Measurements from ENCODE around the gene QKI.

- TF ChIP-seq EZH2 (optimal IDR thresholded peaks at IDR 0.05; ENCODE audit: low read depth, low read length) (no peak), CTCF (IDR thresholded peaks at IDR 0.05; ENCODE audit: low read length) (no peak), EZH2phosphoT487 (IDR thresholded peaks at IDR 0.05; ENCODE audit: low read length) (no peak)
Measured at GRCh38 chr6:163586888-163587287, 172.4 kb downstream of the QKI start.

Data from MM.1S (cell line).